ENCODE results near the gene PRKCH.

Gene PRKCH

GRCh38 chr14:61542848-61543790, 221.7 kb downstream of the PRKCH start:
- DNase-seq = no peak
- TF ChIP-seq GATA1 (IDR thresholded peaks at IDR 0.05; ENCODE audit: low read depth, low read length) (no peak), POLR2A (IDR thresholded peaks at IDR 0.05; ENCODE audit: low read length) (no peak)

GRCh38 chr14:61543946-61544345, 222.6 kb downstream of the PRKCH start:
- TF ChIP-seq GATA1 (IDR thresholded peaks at IDR 0.05; ENCODE audit: low read depth, low read length) (no peak), POLR2A (IDR thresholded peaks at IDR 0.05; ENCODE audit: low read length) (no peak)
- no peak for DNase-seq

- no peak for TF ChIP-seq GATA1 (IDR thresholded peaks at IDR 0.05; ENCODE audit: low read depth, low read length)
- no peak for TF ChIP-seq POLR2A (IDR thresholded peaks at IDR 0.05; ENCODE audit: low read length)
- DNase-seq = no peak
These were observed 223.3 kb downstream of the PRKCH start for GRCh38 chr14:61544448-61545330.

- no peak for DNase-seq
- TF ChIP-seq POLR2A (IDR thresholded peaks at IDR 0.05; ENCODE audit: low read length) (no peak), GATA1 (IDR thresholded peaks at IDR 0.05; ENCODE audit: low read depth, low read length) (no peak)
These were observed 224.5 kb downstream of the PRKCH start for GRCh38 chr14:61545726-61546455.

GRCh38 chr14:61547186-61548069, 226.0 kb downstream of the PRKCH start:
- DNase-seq = no peak
- TF ChIP-seq GATA1 (IDR thresholded peaks at IDR 0.05; ENCODE audit: low read depth, low read length) = no peak
- no peak for TF ChIP-seq POLR2A (IDR thresholded peaks at IDR 0.05; ENCODE audit: low read length)

GRCh38 chr14:61549425-61549824, 228.0 kb downstream of the PRKCH start:
- no peak for TF ChIP-seq GATA1 (IDR thresholded peaks at IDR 0.05; ENCODE audit: low read depth, low read length)
- TF ChIP-seq POLR2A (IDR thresholded peaks at IDR 0.05; ENCODE audit: low read length) = no peak
- DNase-seq = no peak

GRCh38 chr14:61551384-61551783, 230.0 kb downstream of the PRKCH start:
- no peak for DNase-seq
- no peak for TF ChIP-seq POLR2A (IDR thresholded peaks at IDR 0.05; ENCODE audit: low read length)
- TF ChIP-seq GATA1 (IDR thresholded peaks at IDR 0.05; ENCODE audit: low read depth, low read length) = no peak

GRCh38 chr14:61552241-61552640, 230.9 kb downstream of the PRKCH start:
- DNase-seq = no peak
- TF ChIP-seq POLR2A (IDR thresholded peaks at IDR 0.05; ENCODE audit: low read length) (no peak), GATA1 (IDR thresholded peaks at IDR 0.05; ENCODE audit: low read depth, low read length) (no peak)

- TF ChIP-seq POLR2A (IDR thresholded peaks at IDR 0.05; ENCODE audit: low read length) (no peak), GATA1 (IDR thresholded peaks at IDR 0.05; ENCODE audit: low read depth, low read length) (no peak)
- DNase-seq = no peak
These were observed 232.6 kb downstream of the PRKCH start for GRCh38 chr14:61553730-61554641.

GRCh38 chr14:61555056-61555838, 233.9 kb downstream of the PRKCH start:
- no peak for TF ChIP-seq POLR2A (IDR thresholded peaks at IDR 0.05; ENCODE audit: low read length)
- TF ChIP-seq GATA1 (IDR thresholded peaks at IDR 0.05; ENCODE audit: low read depth, low read length) = no peak
- no peak for DNase-seq

- TF ChIP-seq POLR2A (IDR thresholded peaks at IDR 0.05; ENCODE audit: low read length) = no peak
- no peak for TF ChIP-seq GATA1 (IDR thresholded peaks at IDR 0.05; ENCODE audit: low read depth, low read length)
- no peak for DNase-seq
These were observed 235.1 kb downstream of the PRKCH start for GRCh38 chr14:61556455-61556854.
